ENCODE data around the gene AGMO.
"Not testable (repeated sequence)": the region's sequence is repeated elsewhere in the genome, so short reads cannot be mapped to it uniquely, and the experiment has no call there.

The AGMO gene

DNA sequence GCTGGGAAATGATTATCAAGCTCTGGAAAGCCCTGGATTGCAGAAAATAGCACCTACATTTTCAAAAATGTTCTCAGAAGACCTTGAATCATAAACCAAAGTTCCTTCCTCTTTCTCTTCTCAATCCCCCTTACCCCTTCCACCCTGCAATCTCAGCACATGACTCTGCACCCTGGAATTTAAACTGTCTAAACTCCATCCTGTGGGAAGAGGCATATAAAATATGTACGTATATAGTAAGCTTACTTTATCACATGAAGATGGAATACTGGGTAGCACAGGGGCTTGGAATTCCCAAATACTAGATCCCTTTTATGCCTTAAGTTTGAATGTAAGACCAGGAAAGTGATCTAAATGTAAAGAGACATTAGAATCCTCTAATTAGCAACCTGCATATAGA is 7.7 kb downstream of the AGMO start:
- Histone ChIP-seq H3K36me3 (ENCODE audit: control insufficient read depth in 5 of 5, insufficient read depth in 5 of 5, low read length in 5 of 5) (no peaks in the 10 kb centered on the region), H3K9ac (ENCODE audit: low read length in 5 of 5) (no peak overlapping the region), H3K27me3 (ENCODE audit: control insufficient read depth in 5 of 5, insufficient read depth in 4 of 5, low read length in 5 of 5) (no peaks in the 10 kb centered on the region), H3K9me3 (ENCODE audit: control insufficient read depth in 5 of 5, low read length in 5 of 5) (no peaks in the 10 kb centered on the region), H3K27ac (ENCODE audit: low read depth, low read length) (no peak overlapping the region), H3K4me3 (ENCODE audit: low read depth in 1 of 5, low read length in 5 of 5) (no peak overlapping the region), H3K4me1 (ENCODE audit: control insufficient read depth in 5 of 5, insufficient read depth in 5 of 5, low read length in 5 of 5) (peaks cover 0 to 20% (median 4%) of the 10 kb centered on the region in 5 donors)

DNA sequence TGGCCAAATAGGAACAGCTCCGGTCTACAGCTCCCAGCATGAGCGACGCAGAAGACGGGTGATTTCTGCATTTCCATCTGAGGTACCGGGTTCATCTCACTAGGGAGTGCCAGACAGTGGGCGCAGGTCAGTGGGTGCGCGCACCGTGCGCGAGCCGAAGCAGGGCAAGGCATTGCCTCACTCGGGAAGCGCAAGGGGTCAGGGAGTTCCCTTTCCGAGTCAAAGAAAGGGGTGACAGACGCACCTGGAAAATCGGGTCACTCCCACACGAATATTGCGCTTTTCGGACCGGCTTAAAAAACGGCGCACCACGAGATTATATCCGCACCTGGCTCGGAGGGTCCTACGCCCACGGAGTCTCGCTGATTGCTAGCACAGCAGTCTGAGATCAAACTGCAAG is 14.5 kb downstream of the AGMO start:
- not testable (repeated sequence) for H3K36me3 ChIP-seq (ENCODE audit: control insufficient read depth in 5 of 5, insufficient read depth in 5 of 5, low read length in 5 of 5); H3K27me3 ChIP-seq (ENCODE audit: control insufficient read depth in 5 of 5, insufficient read depth in 4 of 5, low read length in 5 of 5); H3K4me1 ChIP-seq (ENCODE audit: control insufficient read depth in 5 of 5, insufficient read depth in 5 of 5, low read length in 5 of 5); H3K9ac ChIP-seq (ENCODE audit: low read length in 5 of 5); H3K9me3 ChIP-seq (ENCODE audit: control insufficient read depth in 5 of 5, low read length in 5 of 5); H3K4me3 ChIP-seq (ENCODE audit: low read depth in 1 of 5, low read length in 5 of 5); H3K27ac ChIP-seq (ENCODE audit: low read depth, low read length)

DNA sequence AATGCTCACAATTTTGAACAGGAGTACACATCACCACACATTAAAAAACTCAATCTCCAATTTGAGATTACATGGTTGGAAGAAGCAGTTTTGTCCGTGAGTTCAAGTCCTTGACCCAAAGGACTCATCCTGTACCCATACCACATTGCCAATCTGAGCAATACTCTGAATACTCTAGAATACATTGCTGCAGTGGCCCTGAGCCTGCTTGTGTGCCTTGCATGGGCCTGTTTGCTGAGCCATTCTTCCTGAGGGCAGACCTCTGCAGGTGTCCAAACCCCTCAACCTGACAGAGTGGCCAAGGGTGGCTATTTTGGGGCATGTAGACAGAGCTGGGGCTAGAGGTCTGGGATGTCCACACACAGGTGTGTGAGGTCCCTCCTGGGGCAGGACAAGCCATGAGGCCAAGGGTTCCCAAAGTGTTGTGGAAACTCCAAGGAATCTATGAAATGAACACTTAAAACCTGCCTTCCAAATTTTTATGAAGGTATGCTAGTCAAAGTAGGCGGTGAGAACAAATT is 15.5 kb downstream of the AGMO start:
- Histone ChIP-seq H3K27ac (ENCODE audit: low read depth, low read length) (no peak overlapping the region), H3K9me3 (ENCODE audit: control insufficient read depth in 5 of 5, low read length in 5 of 5) (peaks cover 0 to 2% (median 0%) of the 10 kb centered on the region in 5 donors), H3K27me3 (ENCODE audit: control insufficient read depth in 5 of 5, insufficient read depth in 4 of 5, low read length in 5 of 5) (no peaks in the 10 kb centered on the region), H3K9ac (ENCODE audit: low read length in 5 of 5) (no peak overlapping the region), H3K36me3 (ENCODE audit: control insufficient read depth in 5 of 5, insufficient read depth in 5 of 5, low read length in 5 of 5) (no peaks in the 10 kb centered on the region), H3K4me3 (ENCODE audit: low read depth in 1 of 5, low read length in 5 of 5) (no peak overlapping the region), H3K4me1 (ENCODE audit: control insufficient read depth in 5 of 5, insufficient read depth in 5 of 5, low read length in 5 of 5) (no peaks in the 10 kb centered on the region)

DNA sequence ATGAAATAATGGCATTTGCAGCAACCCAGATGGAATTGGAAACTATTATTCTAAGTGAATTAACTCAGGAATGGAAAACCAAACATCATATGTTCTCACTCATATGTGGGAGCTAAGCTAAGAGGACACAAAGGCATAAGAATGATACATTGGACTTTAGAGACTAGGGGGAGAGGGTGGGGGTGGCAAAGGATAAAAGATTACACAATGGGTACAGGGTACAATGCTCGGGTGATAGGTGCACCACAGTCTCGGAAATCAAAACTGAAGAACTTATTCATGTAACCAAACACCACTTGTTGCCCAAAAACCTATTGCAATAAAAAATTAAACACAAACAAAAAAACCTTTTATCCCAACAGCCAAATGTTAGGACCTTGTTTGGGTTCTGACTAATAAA is 17.8 kb downstream of the AGMO start:
- no peaks in the 10 kb centered on the region for H3K36me3 ChIP-seq (ENCODE audit: control insufficient read depth in 5 of 5, insufficient read depth in 5 of 5, low read length in 5 of 5)
- H3K4me3 ChIP-seq (ENCODE audit: low read depth in 1 of 5, low read length in 5 of 5) = no peak overlapping the region
- no peak overlapping the region for H3K9ac ChIP-seq (ENCODE audit: low read length in 5 of 5)
- H3K27me3 ChIP-seq (ENCODE audit: control insufficient read depth in 5 of 5, insufficient read depth in 4 of 5, low read length in 5 of 5) = no peaks in the 10 kb centered on the region
- no peaks in the 10 kb centered on the region for H3K4me1 ChIP-seq (ENCODE audit: control insufficient read depth in 5 of 5, insufficient read depth in 5 of 5, low read length in 5 of 5)
- H3K27ac ChIP-seq (ENCODE audit: low read depth, low read length) = no peak overlapping the region
- peaks cover 0 to 11% (median 7%) of the 10 kb centered on the region in 5 donors for H3K9me3 ChIP-seq (ENCODE audit: control insufficient read depth in 5 of 5, low read length in 5 of 5)

DNA sequence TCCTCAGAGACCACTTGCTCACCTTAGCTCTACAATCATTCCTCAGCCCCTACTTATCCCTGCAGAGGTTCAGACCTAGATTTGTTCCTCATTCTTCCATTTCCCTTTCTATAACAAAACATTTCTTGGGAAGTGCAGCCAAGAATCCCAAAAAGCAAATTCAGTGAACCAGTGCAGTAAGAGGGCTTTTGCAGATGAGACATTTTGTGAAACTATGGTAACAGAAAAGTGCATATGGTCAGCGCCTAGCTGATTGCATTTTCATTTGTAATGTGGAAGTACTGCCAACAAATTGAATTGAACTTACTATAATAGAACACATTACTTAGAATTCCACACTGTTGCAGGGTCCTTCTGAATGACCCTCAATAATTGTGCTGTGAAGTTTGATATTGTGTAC is 18.6 kb downstream of the AGMO start:
- Histone ChIP-seq H3K9ac (ENCODE audit: low read length in 5 of 5) (no peak overlapping the region), H3K4me1 (ENCODE audit: control insufficient read depth in 5 of 5, insufficient read depth in 5 of 5, low read length in 5 of 5) (no peaks in the 10 kb centered on the region), H3K4me3 (ENCODE audit: low read depth in 1 of 5, low read length in 5 of 5) (no peak overlapping the region), H3K36me3 (ENCODE audit: control insufficient read depth in 5 of 5, insufficient read depth in 5 of 5, low read length in 5 of 5) (no peaks in the 10 kb centered on the region), H3K9me3 (ENCODE audit: control insufficient read depth in 5 of 5, low read length in 5 of 5) (peaks cover 0 to 12% (median 7%) of the 10 kb centered on the region in 5 donors), H3K27me3 (ENCODE audit: control insufficient read depth in 5 of 5, insufficient read depth in 4 of 5, low read length in 5 of 5) (no peaks in the 10 kb centered on the region), H3K27ac (ENCODE audit: low read depth, low read length) (no peak overlapping the region)

DNA sequence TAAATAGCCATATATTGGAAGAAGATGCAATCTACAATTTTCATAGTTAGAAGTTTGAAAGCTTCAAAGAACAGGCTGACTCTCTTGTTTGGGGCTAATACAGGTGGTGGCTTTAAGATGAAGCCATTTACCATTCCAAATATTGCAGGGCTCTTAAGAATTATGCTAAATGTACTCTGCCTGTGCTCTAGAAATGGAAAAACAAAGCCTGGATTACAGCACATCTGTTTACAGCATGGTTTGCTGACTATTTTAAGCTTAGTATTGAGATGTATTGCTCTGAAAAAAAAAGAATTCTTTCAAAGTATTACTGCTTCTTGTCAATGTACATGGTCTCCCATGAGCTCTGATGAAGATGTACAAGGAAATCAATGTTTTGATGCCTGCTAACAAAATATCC is 34.2 kb downstream of the AGMO start:
- H3K27ac ChIP-seq (ENCODE audit: low read depth, low read length) = no peak overlapping the region

DNA sequence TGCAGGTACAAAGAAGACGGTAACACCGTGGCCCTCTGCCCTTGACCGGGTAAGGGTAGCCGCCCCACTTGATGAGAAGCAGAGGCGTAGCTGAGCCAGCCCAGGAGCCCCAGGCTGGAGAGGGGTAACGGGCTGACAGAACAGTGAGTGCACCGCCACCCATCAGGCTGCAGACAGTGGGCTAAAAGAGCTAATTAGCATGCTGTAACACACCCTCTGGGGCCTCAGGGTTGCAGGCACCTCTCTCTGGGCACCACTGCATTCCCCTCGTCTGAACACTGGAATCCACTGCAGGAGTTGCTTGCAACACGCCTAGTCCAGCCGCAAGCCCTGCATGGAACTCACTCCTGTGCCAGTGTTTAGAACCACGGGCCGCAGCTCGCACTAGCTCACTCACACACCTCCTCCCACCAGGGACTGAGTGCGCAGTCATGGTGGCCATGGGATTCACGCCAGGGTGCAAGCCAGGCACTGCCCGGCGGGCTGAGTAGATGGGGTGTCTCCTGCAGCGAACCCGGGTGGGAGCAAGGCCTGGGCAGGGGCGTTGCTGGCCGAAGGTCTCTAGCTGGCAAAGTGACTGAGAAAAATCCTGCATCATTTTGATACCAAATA is 36.1 kb downstream of the AGMO start:
- no peak overlapping the region for H3K9ac ChIP-seq (ENCODE audit: low read length in 5 of 5)
- peaks cover 0 to 3% (median under 1%) of the 10 kb centered on the region in 5 donors for H3K9me3 ChIP-seq (ENCODE audit: control insufficient read depth in 5 of 5, low read length in 5 of 5)
- no peaks in the 10 kb centered on the region for H3K4me1 ChIP-seq (ENCODE audit: control insufficient read depth in 5 of 5, insufficient read depth in 5 of 5, low read length in 5 of 5)
- H3K27ac ChIP-seq (ENCODE audit: low read depth, low read length) = no peak overlapping the region
- H3K27me3 ChIP-seq (ENCODE audit: control insufficient read depth in 5 of 5, insufficient read depth in 4 of 5, low read length in 5 of 5) = no peaks in the 10 kb centered on the region
- no peaks in the 10 kb centered on the region for H3K36me3 ChIP-seq (ENCODE audit: control insufficient read depth in 5 of 5, insufficient read depth in 5 of 5, low read length in 5 of 5)
- no peak overlapping the region for H3K4me3 ChIP-seq (ENCODE audit: low read depth in 1 of 5, low read length in 5 of 5)

More for the DNA sequence above, 34.2 kb downstream of the AGMO start:
- Histone ChIP-seq H3K4me1 (ENCODE audit: control insufficient read depth in 5 of 5, insufficient read depth in 5 of 5, low read length in 5 of 5) (peaks cover 0 to 1% (median 0%) of the 10 kb centered on the region in 5 donors), H3K9me3 (ENCODE audit: control insufficient read depth in 5 of 5, low read length in 5 of 5) (peaks cover 0 to 3% (median 0%) of the 10 kb centered on the region in 5 donors), H3K4me3 (ENCODE audit: low read depth in 1 of 5, low read length in 5 of 5) (no peak overlapping the region), H3K36me3 (ENCODE audit: control insufficient read depth in 5 of 5, insufficient read depth in 5 of 5, low read length in 5 of 5) (no peaks in the 10 kb centered on the region), H3K9ac (ENCODE audit: low read length in 5 of 5) (no peak overlapping the region), H3K27me3 (ENCODE audit: control insufficient read depth in 5 of 5, insufficient read depth in 4 of 5, low read length in 5 of 5) (no peaks in the 10 kb centered on the region)

DNA sequence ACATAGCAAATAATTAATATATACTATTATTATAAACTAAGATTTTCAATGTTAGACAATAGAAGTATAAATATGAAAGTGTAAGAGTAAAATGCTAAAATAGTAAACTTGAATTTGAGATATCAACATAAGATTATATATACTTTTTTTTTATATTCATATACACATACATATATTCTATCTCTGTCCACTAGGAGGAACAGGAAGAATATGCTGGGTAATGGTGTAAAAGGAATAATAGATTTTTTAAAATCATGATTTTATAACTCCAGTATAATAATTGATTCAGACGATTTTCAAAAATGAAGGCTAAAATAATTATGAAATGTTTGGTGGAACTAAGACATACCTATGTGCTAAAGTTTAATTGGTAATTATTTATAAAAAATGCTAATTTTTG is 37.7 kb downstream of the AGMO start:
- Histone ChIP-seq H3K9me3 (ENCODE audit: control insufficient read depth in 5 of 5, low read length in 5 of 5) (peaks cover 0 to 8% (median 3%) of the 10 kb centered on the region in 5 donors), H3K4me3 (ENCODE audit: low read depth in 1 of 5, low read length in 5 of 5) (no peak overlapping the region), H3K27me3 (ENCODE audit: control insufficient read depth in 5 of 5, insufficient read depth in 4 of 5, low read length in 5 of 5) (no peaks in the 10 kb centered on the region), H3K4me1 (ENCODE audit: control insufficient read depth in 5 of 5, insufficient read depth in 5 of 5, low read length in 5 of 5) (no peaks in the 10 kb centered on the region), H3K27ac (ENCODE audit: low read depth, low read length) (no peak overlapping the region), H3K9ac (ENCODE audit: low read length in 5 of 5) (no peak overlapping the region), H3K36me3 (ENCODE audit: control insufficient read depth in 5 of 5, insufficient read depth in 5 of 5, low read length in 5 of 5) (no peaks in the 10 kb centered on the region)

DNA sequence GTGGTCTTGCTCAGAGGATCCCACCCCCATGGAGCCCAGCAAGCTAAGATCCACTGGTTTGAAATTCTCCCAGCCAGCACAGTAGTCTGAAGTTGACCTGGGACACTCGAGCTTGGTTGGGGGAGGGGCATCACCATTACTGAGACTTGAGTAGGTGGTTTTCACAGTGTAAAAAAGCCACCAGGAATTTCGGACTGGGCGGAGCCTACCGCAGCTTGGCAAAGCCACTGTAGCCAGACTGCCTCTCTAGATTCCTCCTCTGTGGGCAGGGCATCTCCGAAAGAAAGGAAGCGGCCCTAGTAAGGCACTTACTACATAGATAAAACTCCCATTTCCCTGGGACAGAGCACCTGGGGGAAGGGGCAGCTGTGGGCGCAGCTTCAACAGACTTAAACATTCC is 44.0 kb downstream of the AGMO start:
- not testable (repeated sequence) for H3K36me3 ChIP-seq (ENCODE audit: control insufficient read depth in 5 of 5, insufficient read depth in 5 of 5, low read length in 5 of 5)

DNA sequence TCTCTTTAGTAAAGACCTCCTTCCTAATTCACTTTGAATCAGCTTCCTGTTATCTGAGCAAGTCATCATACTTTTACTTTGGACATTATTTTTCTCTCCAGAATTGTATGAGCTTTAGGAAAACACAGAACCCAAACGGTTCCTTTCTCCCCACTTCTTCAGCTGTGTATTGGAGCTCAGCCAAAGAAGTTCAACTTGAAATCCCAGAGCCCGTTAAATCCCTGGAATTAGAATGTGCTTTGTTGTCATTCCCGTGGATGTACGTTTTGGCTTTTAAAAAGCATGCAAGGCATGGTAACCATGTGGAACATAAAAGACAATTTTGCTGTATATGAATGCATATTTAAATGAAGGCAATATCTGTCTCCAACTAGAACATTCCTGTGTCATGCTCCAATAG is 46.6 kb downstream of the AGMO start:
- Histone ChIP-seq H3K36me3 (ENCODE audit: control insufficient read depth in 5 of 5, insufficient read depth in 5 of 5, low read length in 5 of 5) (no peaks in the 10 kb centered on the region), H3K4me1 (ENCODE audit: control insufficient read depth in 5 of 5, insufficient read depth in 5 of 5, low read length in 5 of 5) (peaks cover 0 to 8% (median 4%) of the 10 kb centered on the region in 5 donors), H3K27ac (ENCODE audit: low read depth, low read length) (no peak overlapping the region), H3K27me3 (ENCODE audit: control insufficient read depth in 5 of 5, insufficient read depth in 4 of 5, low read length in 5 of 5) (no peaks in the 10 kb centered on the region), H3K9me3 (ENCODE audit: control insufficient read depth in 5 of 5, low read length in 5 of 5) (peaks cover 0 to 4% (median 0%) of the 10 kb centered on the region in 5 donors), H3K9ac (ENCODE audit: low read length in 5 of 5) (peak overlapping the region in 1 of 5 donors; percentile 33), H3K4me3 (ENCODE audit: low read depth in 1 of 5, low read length in 5 of 5) (peak overlapping the region in 2 of 5 donors; percentile 18 to 40)

More for the DNA sequence above, 44.0 kb downstream of the AGMO start:
- not testable (repeated sequence) for H3K4me1 ChIP-seq (ENCODE audit: control insufficient read depth in 5 of 5, insufficient read depth in 5 of 5, low read length in 5 of 5); H3K9ac ChIP-seq (ENCODE audit: low read length in 5 of 5); H3K27me3 ChIP-seq (ENCODE audit: control insufficient read depth in 5 of 5, insufficient read depth in 4 of 5, low read length in 5 of 5); H3K27ac ChIP-seq (ENCODE audit: low read depth, low read length); H3K4me3 ChIP-seq (ENCODE audit: low read depth in 1 of 5, low read length in 5 of 5); H3K9me3 ChIP-seq (ENCODE audit: control insufficient read depth in 5 of 5, low read length in 5 of 5)

Data from subcutaneous abdominal adipose tissue (tissue), 5 donors.